ENCODE measurements around the gene VOPP1.

- TF ChIP-seq CTCF (IDR thresholded peaks at IDR 0.05): no peak
- no peak for TF ChIP-seq POLR2A (IDR thresholded peaks at IDR 0.05)
Observed at GRCh38 chr7:55549457-55549856, 22.8 kb downstream of the VOPP1 start.
